Activated CD8-positive, alpha-beta memory T cell treated with anti-CD3 and anti-CD28 coated beads, Interleukin-2, amount 50 U/mL, for 24 hours (primary cell): ENCODE measurements around the gene ITPKB.

Experiments used
- DNase-seq: peaks from one replicate; pipeline ENCODE4 v3.0.0-alpha.2; 2020; ENCODE audit errors: extremely low read depth

The ITPKB gene

GRCh38 chr1:226638001-226638601 is 101.0 kb downstream of the ITPKB start:
- no peak for DNase-seq

- no peak for DNase-seq
Measured at GRCh38 chr1:226637147-226637935, 101.7 kb downstream of the ITPKB start.

GRCh38 chr1:226636847-226637096 is 102.3 kb downstream of the ITPKB start:
- DNase-seq: no peak

GRCh38 chr1:226635456-226635941 is 103.6 kb downstream of the ITPKB start:
- DNase-seq: no peak

- no peak for DNase-seq
Measured at GRCh38 chr1:226634611-226635246, 104.4 kb downstream of the ITPKB start.

- DNase-seq: peak; percentile 59
Measured at GRCh38 chr1:226634166-226634588, 104.9 kb downstream of the ITPKB start.

GRCh38 chr1:226633541-226634165 is 105.4 kb downstream of the ITPKB start:
- no peak for DNase-seq

GRCh38 chr1:226632922-226633351 is 106.1 kb downstream of the ITPKB start:
- DNase-seq: no peak

GRCh38 chr1:226632169-226632879 is 106.8 kb downstream of the ITPKB start:
- DNase-seq: no peak

- DNase-seq: no peak
Measured at GRCh38 chr1:226631229-226632000, 107.7 kb downstream of the ITPKB start.

GRCh38 chr1:226630592-226630991 is 108.5 kb downstream of the ITPKB start:
- DNase-seq: no peak

- DNase-seq: no peak
Measured at GRCh38 chr1:226629896-226630550, 109.1 kb downstream of the ITPKB start.

- no peak for DNase-seq
Measured at GRCh38 chr1:226629210-226629895, 109.7 kb downstream of the ITPKB start.

- no peak for DNase-seq
Measured at GRCh38 chr1:226628612-226629155, 110.4 kb downstream of the ITPKB start.

- DNase-seq: no peak
Measured at GRCh38 chr1:226627924-226628611, 111.0 kb downstream of the ITPKB start.

GRCh38 chr1:226627050-226627755 is 111.9 kb downstream of the ITPKB start:
- no peak for DNase-seq

GRCh38 chr1:226626577-226626956 is 112.5 kb downstream of the ITPKB start:
- peak; percentile 55 for DNase-seq

- no peak for DNase-seq
Measured at GRCh38 chr1:226625832-226626576, 113.1 kb downstream of the ITPKB start.
